ENCODE measurements around the gene TNNT2. TPM values are rescaled to one million over a fixed set of nuclear protein-coding genes. Genes with fewer than 3 reads are reported as not detected.

TNNT2 gene
- polyA plus RNA-seq, 2 donors: 7.1 to 7.5 TPM

DNA sequence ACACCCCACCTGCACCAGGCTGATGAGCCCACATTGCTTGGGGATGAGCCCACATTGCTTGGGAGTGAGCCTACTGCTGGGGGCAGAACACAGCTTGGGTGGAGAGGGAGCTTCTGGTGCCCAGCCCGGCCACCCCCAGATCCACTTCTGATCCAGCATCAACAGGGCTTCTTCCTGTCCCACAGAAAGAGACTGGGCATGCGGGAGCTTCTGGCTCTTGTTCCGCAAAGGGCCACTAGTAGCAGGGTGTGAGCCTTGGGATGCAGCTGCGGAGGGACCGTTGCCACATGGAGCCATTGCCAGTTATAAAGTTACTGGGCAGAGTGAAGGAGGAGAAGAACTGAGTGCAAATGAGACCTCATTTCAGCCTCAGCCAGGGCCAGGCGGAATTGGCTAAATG is 57.8 kb downstream of the TNNT2 start:
- 86 to 95% methylated on average over 6 of the region's 6 CpGs for WGBS, 2 donors
- Histone ChIP-seq H3K27me3 (ENCODE audit: control insufficient read depth in 1 of 2, insufficient read depth in 2 of 2, low read length in 2 of 2) (no peaks in the 10 kb centered on the region), H3K9me3 (ENCODE audit: control insufficient read depth in 2 of 2, insufficient read depth in 1 of 2, low read depth in 1 of 2, low read length in 1 of 2) (no peaks in the 10 kb centered on the region), H3K27ac (ENCODE audit: low read depth in 2 of 2, low read length in 1 of 2) (peak overlapping the region in 1 of 2 donors; percentile 44), H3K36me3 (ENCODE audit: control insufficient read depth in 2 of 2, insufficient read depth in 2 of 2, low read length in 1 of 2) (peaks cover 0 to 71% of the 10 kb centered on the region in 2 donors), H3K4me1 (ENCODE audit: control insufficient read depth in 2 of 2, insufficient read depth in 2 of 2, low read length in 1 of 2) (peaks cover 0 to 4% of the 10 kb centered on the region in 2 donors), H3K4me3 (ENCODE audit: low read depth in 1 of 2, low read length in 2 of 2) (no peak overlapping the region)

DNA sequence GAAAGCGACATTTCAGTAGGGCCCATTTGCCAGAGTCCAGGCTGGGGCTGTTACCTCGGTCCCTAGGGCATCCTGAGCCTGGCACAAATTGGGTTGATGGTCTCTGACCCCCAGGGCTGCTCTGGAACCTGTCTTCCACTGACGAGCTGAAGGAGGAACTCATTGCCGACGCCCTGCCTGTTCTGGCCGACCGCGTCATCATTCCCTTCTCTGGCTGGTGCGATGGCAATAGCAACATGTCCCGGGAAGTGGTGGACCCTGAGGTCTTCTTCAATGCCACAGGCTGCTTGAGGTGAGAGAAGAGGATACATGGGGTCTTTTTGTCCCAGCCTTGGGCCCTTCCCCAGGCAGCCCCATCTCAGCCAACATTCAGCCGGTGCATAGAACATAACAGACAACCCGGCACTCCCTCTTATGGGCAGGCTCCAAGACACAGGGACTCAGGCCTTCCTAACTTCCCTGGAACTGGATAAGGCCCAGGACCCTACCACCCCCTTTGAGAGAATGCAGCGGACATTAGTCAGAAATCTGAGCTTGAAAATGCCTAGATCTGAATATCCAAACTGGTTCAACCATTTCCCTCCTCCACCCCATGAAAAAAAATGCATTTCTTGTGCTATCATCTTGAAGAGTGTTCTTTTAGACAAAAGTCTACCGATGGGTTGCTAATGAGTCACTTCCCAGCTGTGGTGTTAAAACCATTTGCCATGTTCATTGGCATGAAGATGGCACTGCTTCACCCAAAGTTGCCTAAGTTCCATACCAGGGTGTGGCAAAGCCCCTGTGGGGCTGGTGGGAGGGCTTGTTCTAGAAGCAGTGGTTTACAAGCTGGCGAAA is 58.8 kb downstream of the TNNT2 start:
- Histone ChIP-seq H3K4me3 (ENCODE audit: low read depth in 1 of 2, low read length in 2 of 2) (no peak overlapping the region), H3K27me3 (ENCODE audit: control insufficient read depth in 1 of 2, insufficient read depth in 2 of 2, low read length in 2 of 2) (no peaks in the 10 kb centered on the region), H3K9me3 (ENCODE audit: control insufficient read depth in 2 of 2, insufficient read depth in 1 of 2, low read depth in 1 of 2, low read length in 1 of 2) (no peaks in the 10 kb centered on the region), H3K36me3 (ENCODE audit: control insufficient read depth in 2 of 2, insufficient read depth in 2 of 2, low read length in 1 of 2) (peaks cover 0 to 66% of the 10 kb centered on the region in 2 donors), H3K4me1 (ENCODE audit: control insufficient read depth in 2 of 2, insufficient read depth in 2 of 2, low read length in 1 of 2) (peaks cover 0 to 4% of the 10 kb centered on the region in 2 donors), H3K27ac (ENCODE audit: low read depth in 2 of 2, low read length in 1 of 2) (peak overlapping the region in 1 of 2 donors; percentile 79)
- 69 to 75% methylated on average over 15 of the region's 15 CpGs for WGBS, 2 donors

DNA sequence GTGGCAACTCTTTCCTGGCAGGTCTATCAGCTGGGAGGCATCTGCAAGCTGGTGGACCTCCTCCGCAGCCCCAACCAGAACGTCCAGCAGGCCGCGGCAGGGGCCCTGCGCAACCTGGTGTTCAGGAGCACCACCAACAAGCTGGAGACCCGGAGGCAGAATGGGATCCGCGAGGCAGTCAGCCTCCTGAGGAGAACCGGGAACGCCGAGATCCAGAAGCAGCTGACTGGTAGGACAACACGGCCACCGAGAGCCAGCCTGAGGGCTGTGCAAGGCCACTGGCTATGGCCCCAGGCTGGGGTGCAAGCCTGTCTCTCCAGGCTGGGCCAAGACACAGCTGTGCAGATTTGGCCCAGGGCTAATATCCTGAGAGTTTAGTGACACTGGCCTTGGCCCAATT is 59.9 kb downstream of the TNNT2 start:
- Histone ChIP-seq H3K9me3 (ENCODE audit: control insufficient read depth in 2 of 2, insufficient read depth in 1 of 2, low read depth in 1 of 2, low read length in 1 of 2) (no peaks in the 10 kb centered on the region), H3K4me3 (ENCODE audit: low read depth in 1 of 2, low read length in 2 of 2) (no peak overlapping the region), H3K4me1 (ENCODE audit: control insufficient read depth in 2 of 2, insufficient read depth in 2 of 2, low read length in 1 of 2) (peaks cover 3 to 9% of the 10 kb centered on the region in 2 donors), H3K36me3 (ENCODE audit: control insufficient read depth in 2 of 2, insufficient read depth in 2 of 2, low read length in 1 of 2) (peaks cover 0 to 58% of the 10 kb centered on the region in 2 donors), H3K27ac (ENCODE audit: low read depth in 2 of 2, low read length in 1 of 2) (peak overlapping the region in 1 of 2 donors; percentile 34), H3K27me3 (ENCODE audit: control insufficient read depth in 1 of 2, insufficient read depth in 2 of 2, low read length in 2 of 2) (no peaks in the 10 kb centered on the region)
- 88 to 91% methylated on average over 13 of the region's 13 CpGs for WGBS, 2 donors

DNA sequence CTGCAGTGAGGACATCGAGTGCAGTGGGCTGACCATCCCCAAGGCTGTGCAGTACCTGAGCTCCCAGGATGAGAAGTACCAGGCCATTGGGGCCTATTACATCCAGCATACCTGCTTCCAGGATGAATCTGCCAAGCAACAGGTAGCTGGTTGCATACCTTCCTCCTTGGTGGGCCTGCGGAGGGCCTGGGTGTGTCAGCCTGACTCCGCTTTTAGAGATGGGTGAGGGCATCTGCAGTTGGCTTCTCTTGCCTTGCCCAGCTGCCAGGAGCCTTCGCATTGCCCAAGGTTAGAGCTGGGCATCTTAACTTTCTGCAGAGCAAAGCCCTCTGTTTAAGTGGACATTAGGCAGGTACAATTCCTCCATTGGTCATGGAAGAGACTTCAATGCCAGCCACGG is 60.9 kb downstream of the TNNT2 start:
- Histone ChIP-seq H3K36me3 (ENCODE audit: control insufficient read depth in 2 of 2, insufficient read depth in 2 of 2, low read length in 1 of 2) (peaks cover 0 to 51% of the 10 kb centered on the region in 2 donors), H3K9me3 (ENCODE audit: control insufficient read depth in 2 of 2, insufficient read depth in 1 of 2, low read depth in 1 of 2, low read length in 1 of 2) (no peaks in the 10 kb centered on the region), H3K4me1 (ENCODE audit: control insufficient read depth in 2 of 2, insufficient read depth in 2 of 2, low read length in 1 of 2) (peaks cover 5 to 14% of the 10 kb centered on the region in 2 donors), H3K27ac (ENCODE audit: low read depth in 2 of 2, low read length in 1 of 2) (peak overlapping the region in 1 of 2 donors; percentile 47), H3K27me3 (ENCODE audit: control insufficient read depth in 1 of 2, insufficient read depth in 2 of 2, low read length in 2 of 2) (no peaks in the 10 kb centered on the region), H3K4me3 (ENCODE audit: low read depth in 1 of 2, low read length in 2 of 2) (no peak overlapping the region)
- 86 to 91% methylated on average over 5 of the region's 5 CpGs for WGBS, 2 donors

DNA sequence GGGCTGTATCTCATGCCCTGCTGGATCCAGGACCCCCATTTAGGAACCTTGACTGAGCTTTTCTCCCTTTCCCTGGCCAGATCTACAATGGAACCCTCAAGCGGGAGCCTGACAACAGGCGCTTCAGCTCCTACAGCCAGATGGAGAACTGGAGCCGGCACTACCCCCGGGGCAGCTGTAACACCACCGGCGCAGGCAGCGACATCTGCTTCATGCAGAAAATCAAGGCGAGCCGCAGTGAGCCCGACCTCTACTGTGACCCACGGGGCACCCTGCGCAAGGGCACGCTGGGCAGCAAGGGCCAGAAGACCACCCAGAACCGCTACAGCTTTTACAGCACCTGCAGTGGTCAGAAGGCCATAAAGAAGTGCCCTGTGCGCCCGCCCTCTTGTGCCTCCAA is 64.4 kb downstream of the TNNT2 start:
- peaks cover 0 to 29% of the 10 kb centered on the region in 2 donors for H3K36me3 ChIP-seq (ENCODE audit: control insufficient read depth in 2 of 2, insufficient read depth in 2 of 2, low read length in 1 of 2)
- no peaks in the 10 kb centered on the region for H3K27me3 ChIP-seq (ENCODE audit: control insufficient read depth in 1 of 2, insufficient read depth in 2 of 2, low read length in 2 of 2)
- H3K4me1 ChIP-seq (ENCODE audit: control insufficient read depth in 2 of 2, insufficient read depth in 2 of 2, low read length in 1 of 2): peaks cover 10 to 33% of the 10 kb centered on the region in 2 donors
- H3K27ac ChIP-seq (ENCODE audit: low read depth in 2 of 2, low read length in 1 of 2): peak overlapping the region; percentile 20 to 77
- WGBS, 2 donors: 84 to 89% methylated on average over 16 of the region's 16 CpGs
- no peaks in the 10 kb centered on the region for H3K9me3 ChIP-seq (ENCODE audit: control insufficient read depth in 2 of 2, insufficient read depth in 1 of 2, low read depth in 1 of 2, low read length in 1 of 2)
- no peak overlapping the region for H3K4me3 ChIP-seq (ENCODE audit: low read depth in 1 of 2, low read length in 2 of 2)

GRCh38 chr1:201312298-201312697 is 65.2 kb downstream of the TNNT2 start:
- no peak overlapping the region for H3K4me3 ChIP-seq (ENCODE audit: low read depth in 1 of 2, low read length in 2 of 2)
- H3K4me1 ChIP-seq (ENCODE audit: control insufficient read depth in 2 of 2, insufficient read depth in 2 of 2, low read length in 1 of 2): peaks cover 10 to 39% of the 10 kb centered on the region in 2 donors
- H3K9me3 ChIP-seq (ENCODE audit: control insufficient read depth in 2 of 2, insufficient read depth in 1 of 2, low read depth in 1 of 2, low read length in 1 of 2): no peaks in the 10 kb centered on the region
- WGBS, 2 donors: 45 to 69% methylated on average over 7 of the region's 7 CpGs
- no peaks in the 10 kb centered on the region for H3K27me3 ChIP-seq (ENCODE audit: control insufficient read depth in 1 of 2, insufficient read depth in 2 of 2, low read length in 2 of 2)
- peaks cover 0 to 22% of the 10 kb centered on the region in 2 donors for H3K36me3 ChIP-seq (ENCODE audit: control insufficient read depth in 2 of 2, insufficient read depth in 2 of 2, low read length in 1 of 2)
- H3K27ac ChIP-seq (ENCODE audit: low read depth in 2 of 2, low read length in 1 of 2): peak overlapping the region; percentile 92 to 99

- H3K4me1 ChIP-seq (ENCODE audit: control insufficient read depth in 2 of 2, insufficient read depth in 2 of 2, low read length in 1 of 2): peaks cover 10 to 44% of the 10 kb centered on the region in 2 donors
- H3K4me3 ChIP-seq (ENCODE audit: low read depth in 1 of 2, low read length in 2 of 2): no peak overlapping the region
- peaks cover 0 to 20% of the 10 kb centered on the region in 2 donors for H3K36me3 ChIP-seq (ENCODE audit: control insufficient read depth in 2 of 2, insufficient read depth in 2 of 2, low read length in 1 of 2)
- no peaks in the 10 kb centered on the region for H3K27me3 ChIP-seq (ENCODE audit: control insufficient read depth in 1 of 2, insufficient read depth in 2 of 2, low read length in 2 of 2)
- no peaks in the 10 kb centered on the region for H3K9me3 ChIP-seq (ENCODE audit: control insufficient read depth in 2 of 2, insufficient read depth in 1 of 2, low read depth in 1 of 2, low read length in 1 of 2)
- peak overlapping the region; percentile 94 to 99 for H3K27ac ChIP-seq (ENCODE audit: low read depth in 2 of 2, low read length in 1 of 2)
- 37 to 38% methylated on average over 8 of the region's 8 CpGs for WGBS, 2 donors
These were observed 66.0 kb downstream of the TNNT2 start for GRCh38 chr1:201311356-201312011.

DNA sequence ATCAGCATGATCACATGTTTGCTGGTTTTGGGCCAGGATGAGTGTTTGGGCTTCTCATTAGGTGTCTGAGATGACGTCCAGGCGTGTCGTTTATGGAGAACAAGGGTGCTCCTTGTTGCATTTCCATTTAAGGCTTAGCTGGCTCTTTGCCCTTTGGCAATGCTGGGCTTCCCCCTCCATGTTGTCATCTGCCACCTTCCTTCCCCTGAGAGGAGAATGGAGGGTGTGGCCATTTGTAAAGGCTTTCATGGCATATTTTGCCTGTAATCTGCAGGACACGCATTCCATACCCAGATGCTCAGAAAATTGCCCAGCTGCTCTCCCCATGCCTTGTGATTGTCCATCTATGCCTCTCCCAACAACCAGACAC is 66.5 kb downstream of the TNNT2 start:
- WGBS, 2 donors: 32% methylated on average over 4 of the region's 4 CpGs
- Histone ChIP-seq H3K36me3 (ENCODE audit: control insufficient read depth in 2 of 2, insufficient read depth in 2 of 2, low read length in 1 of 2) (peaks cover 0 to 15% of the 10 kb centered on the region in 2 donors), H3K27me3 (ENCODE audit: control insufficient read depth in 1 of 2, insufficient read depth in 2 of 2, low read length in 2 of 2) (no peaks in the 10 kb centered on the region), H3K9me3 (ENCODE audit: control insufficient read depth in 2 of 2, insufficient read depth in 1 of 2, low read depth in 1 of 2, low read length in 1 of 2) (no peaks in the 10 kb centered on the region), H3K27ac (ENCODE audit: low read depth in 2 of 2, low read length in 1 of 2) (peak overlapping the region; percentile 94 to 99), H3K4me1 (ENCODE audit: control insufficient read depth in 2 of 2, insufficient read depth in 2 of 2, low read length in 1 of 2) (peaks cover 10 to 44% of the 10 kb centered on the region in 2 donors), H3K4me3 (ENCODE audit: low read depth in 1 of 2, low read length in 2 of 2) (no peak overlapping the region)

DNA sequence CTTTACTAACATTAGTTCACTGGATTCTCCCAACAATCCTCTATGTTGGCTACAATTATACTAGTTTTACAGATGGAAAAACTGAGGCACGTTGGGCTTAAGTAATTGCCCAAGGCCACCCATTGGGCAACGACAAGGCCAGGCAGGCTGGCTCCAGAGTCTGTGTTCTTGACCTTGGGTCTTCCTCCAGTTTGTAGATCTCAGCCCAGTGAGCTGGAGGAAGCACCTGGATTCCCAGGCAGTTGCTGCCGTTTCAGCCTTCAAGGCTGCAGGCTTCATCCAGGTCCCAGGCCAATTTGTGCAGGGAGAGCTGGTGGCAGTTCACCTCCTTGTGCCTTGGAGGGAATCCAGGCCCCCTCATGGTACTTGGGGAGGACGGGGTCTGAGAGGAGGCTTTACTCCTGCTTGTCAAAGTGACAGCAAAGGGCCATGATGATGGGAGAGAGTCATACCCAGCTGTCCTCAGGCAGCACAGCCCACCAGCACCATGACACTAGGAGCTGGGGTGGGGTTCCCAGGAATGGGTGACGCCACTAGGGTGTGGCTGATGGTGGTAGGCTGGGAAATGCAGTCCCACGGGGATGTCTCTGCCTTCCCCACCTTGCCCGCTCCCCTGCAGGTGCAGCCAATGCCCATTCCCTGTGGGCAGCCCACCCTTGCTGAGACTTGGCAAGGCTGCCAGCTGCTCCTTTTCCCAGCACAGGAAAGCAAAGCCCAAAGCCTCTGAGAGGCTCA is 67.1 kb downstream of the TNNT2 start:
- H3K9me3 ChIP-seq (ENCODE audit: control insufficient read depth in 2 of 2, insufficient read depth in 1 of 2, low read depth in 1 of 2, low read length in 1 of 2): no peaks in the 10 kb centered on the region
- no peak overlapping the region for H3K4me3 ChIP-seq (ENCODE audit: low read depth in 1 of 2, low read length in 2 of 2)
- WGBS, 2 donors: 34 to 46% methylated on average over 7 of the region's 7 CpGs
- H3K4me1 ChIP-seq (ENCODE audit: control insufficient read depth in 2 of 2, insufficient read depth in 2 of 2, low read length in 1 of 2): peaks cover 13 to 44% of the 10 kb centered on the region in 2 donors
- H3K36me3 ChIP-seq (ENCODE audit: control insufficient read depth in 2 of 2, insufficient read depth in 2 of 2, low read length in 1 of 2): peaks cover 4 to 13% of the 10 kb centered on the region in 2 donors
- H3K27me3 ChIP-seq (ENCODE audit: control insufficient read depth in 1 of 2, insufficient read depth in 2 of 2, low read length in 2 of 2): no peaks in the 10 kb centered on the region
- H3K27ac ChIP-seq (ENCODE audit: low read depth in 2 of 2, low read length in 1 of 2): peak overlapping the region; percentile 94 to 99

Measured in esophagus (tissue), 2 donors.